Cardiac muscle cell (in vitro differentiated cells and primary cell): Measurements from ENCODE around the gene WASL. TPM values are rescaled to one million over a fixed set of nuclear protein-coding genes. Genes with fewer than 3 reads are reported as not detected.
"Not testable (repeated sequence)": the region's sequence is repeated elsewhere in the genome, so short reads cannot be mapped to it uniquely, and the experiment has no call there.

Experiments
- DNase-seq, 2 donors: peaks; one replicate each; pipeline versions ENCODE4 v3.0.0 to v3.0.0-alpha.2; 2010 to 2017; ENCODE audit warnings: low read depth in 1 of 2, low spot score in 1 of 2
- H3K27ac ChIP-seq: fragments of 200-600 bp; sonication (generic); 2 replicates; pipeline ENCODE4 v1.5.1; 2016
- H3K27me3 ChIP-seq: fragments of 200-600 bp; sonication (generic); 2 replicates; pipeline ENCODE4 v1.6.0; 2016; ENCODE audit warnings: control low read depth
- H3K36me3 ChIP-seq: fragments of 200-600 bp; sonication (generic); 2 replicates; pipeline ENCODE4 v1.5.1; 2016; ENCODE audit warnings: control low read depth
- H3K4me1 ChIP-seq: fragments of 200-600 bp; sonication (generic); 2 replicates; pipeline ENCODE4 v1.8.1; 2017; ENCODE audit warnings: low read depth, mild to moderate bottlenecking, mixed run types
- H3K4me3 ChIP-seq: fragments of 200-600 bp; sonication (generic); 2 replicates; pipeline ENCODE4 v1.5.1; 2016; ENCODE audit warnings: mild to moderate bottlenecking
- H3K9me3 ChIP-seq: fragments of 200-600 bp; sonication (generic); 2 replicates; pipeline ENCODE4 v1.5.1; 2017; ENCODE audit warnings: low read depth, mild to moderate bottlenecking, control low read depth
- CTCF ChIP-seq: IDR thresholded peaks from 2 replicates; pipeline ENCODE4 v1.5.1; 2012; ENCODE audit warnings: low read depth, mild to moderate bottlenecking, low read length
- polyA plus RNA-seq: library from polyadenylated mRNA; unstranded; fragments of >200 nt; fragmentation: Nextera tagmentation; extraction: Ambion mirVana; gene quantifications from 2 replicates; pipeline ENCODE4 v1.2.1, GENCODE V29; 2016
- total RNA-seq: library from RNA; depleted of rRNA; stranded (reverse); fragments of >200 nt; gene quantifications from 2 replicates; pipeline ENCODE4 v1.2.3, GENCODE V29; 2016

WASL gene
- total and polyA plus RNA-seq, 2 experiments from 2014 or later, result 25.7 to 36.8 TPM

- peaks cover 39% of the 10 kb centered on the region for H3K4me1 ChIP-seq
- H3K27me3 ChIP-seq, result no peaks in the 10 kb centered on the region
- H3K4me3 ChIP-seq, result no peak overlapping the region
- H3K27ac ChIP-seq, result no peak overlapping the region
- H3K9me3 ChIP-seq, result no peaks in the 10 kb centered on the region
- no peak for TF ChIP-seq CTCF
- DNase-seq, result no peak
- no peaks in the 10 kb centered on the region for H3K36me3 ChIP-seq
These were observed 4.4 kb downstream of the WASL start for GRCh38 chr7:123744416-123744815.

GRCh38 chr7:123741940-123742339 is 6.9 kb downstream of the WASL start:
- Histone ChIP-seq H3K4me1 (peaks cover 39% of the 10 kb centered on the region), H3K36me3 (no peaks in the 10 kb centered on the region), H3K27me3 (no peaks in the 10 kb centered on the region), H3K4me3 (no peak overlapping the region), H3K27ac (no peak overlapping the region), H3K9me3 (no peaks in the 10 kb centered on the region)
- DNase-seq, result no peak
- no peak for TF ChIP-seq CTCF

- no peaks in the 10 kb centered on the region for H3K27me3 ChIP-seq
- no peak overlapping the region for H3K27ac ChIP-seq
- no peak for TF ChIP-seq CTCF
- DNase-seq, result no peak
- H3K4me1 ChIP-seq, result peaks cover 11% of the 10 kb centered on the region
- no peaks in the 10 kb centered on the region for H3K36me3 ChIP-seq
- no peaks in the 10 kb centered on the region for H3K9me3 ChIP-seq
- no peak overlapping the region for H3K4me3 ChIP-seq
These were observed 10.0 kb downstream of the WASL start for GRCh38 chr7:123738808-123739207.

GRCh38 chr7:123738356-123738755 is 10.4 kb downstream of the WASL start:
- no peak overlapping the region for H3K27ac ChIP-seq
- no peak overlapping the region for H3K4me3 ChIP-seq
- H3K9me3 ChIP-seq, result no peaks in the 10 kb centered on the region
- no peaks in the 10 kb centered on the region for H3K36me3 ChIP-seq
- TF ChIP-seq CTCF, result no peak
- H3K4me1 ChIP-seq, result peaks cover 6% of the 10 kb centered on the region
- no peaks in the 10 kb centered on the region for H3K27me3 ChIP-seq
- no peak for DNase-seq

GRCh38 chr7:123737168-123737674 is 11.6 kb downstream of the WASL start:
- H3K36me3 ChIP-seq, H3K27me3 ChIP-seq, H3K9me3 ChIP-seq, H3K4me1 ChIP-seq, H3K4me3 ChIP-seq, H3K27ac ChIP-seq, DNase-seq: not testable (repeated sequence)

GRCh38 chr7:123735539-123735938 is 13.3 kb downstream of the WASL start:
- no peak for DNase-seq
- H3K27me3 ChIP-seq, result no peaks in the 10 kb centered on the region
- no peak overlapping the region for H3K4me3 ChIP-seq
- H3K27ac ChIP-seq, result no peak overlapping the region
- H3K9me3 ChIP-seq, result no peaks in the 10 kb centered on the region
- no peaks in the 10 kb centered on the region for H3K4me1 ChIP-seq
- H3K36me3 ChIP-seq, result no peaks in the 10 kb centered on the region
- TF ChIP-seq CTCF, result no peak
